Mucosa of stomach (tissue), 1 donor: Measurements from ENCODE around the gene PGC.

Source experiments
- H3K27me3 ChIP-seq: one replicate; pipeline ENCODE4 v1.7.0; 2013; ENCODE audit warnings: mild to moderate bottlenecking, low read length; ENCODE audit not compliant: control insufficient read depth, insufficient read depth
- H3K36me3 ChIP-seq: one replicate; pipeline ENCODE4 v1.7.0; 2013; ENCODE audit warnings: low read length; ENCODE audit not compliant: control insufficient read depth, insufficient read depth
- H3K4me1 ChIP-seq: one replicate; pipeline ENCODE4 v1.7.0; 2013; ENCODE audit warnings: mild to moderate bottlenecking, low read length; ENCODE audit not compliant: control insufficient read depth, insufficient read depth
- H3K4me3 ChIP-seq: one replicate; pipeline ENCODE4 v1.7.0; 2013; ENCODE audit warnings: low read length
- H3K9ac ChIP-seq: one replicate; pipeline ENCODE4 v1.7.0; 2013; ENCODE audit warnings: mild to moderate bottlenecking, low read length, moderate library complexity
- H3K9me3 ChIP-seq: one replicate; pipeline ENCODE4 v1.7.0; 2013; ENCODE audit warnings: mild to moderate bottlenecking, low read length, moderate library complexity; ENCODE audit not compliant: control insufficient read depth
- donor health status: Pancreatic carcinoma.

The PGC gene

GRCh38 chr6:41756354-41756753, 9.2 kb upstream of the PGC start:
- Histone ChIP-seq H3K4me3 (no peak overlapping the region), H3K9me3 (no peaks in the 10 kb centered on the region), H3K36me3 (no peaks in the 10 kb centered on the region), H3K9ac (no peak overlapping the region), H3K27me3 (no peaks in the 10 kb centered on the region), H3K4me1 (peaks cover 31% of the 10 kb centered on the region)

- Histone ChIP-seq H3K4me1 (peaks cover 35% of the 10 kb centered on the region), H3K4me3 (no peak overlapping the region), H3K36me3 (no peaks in the 10 kb centered on the region), H3K9me3 (no peaks in the 10 kb centered on the region), H3K27me3 (no peaks in the 10 kb centered on the region), H3K9ac (no peak overlapping the region)
Observed at GRCh38 chr6:41755895-41756294, 8.7 kb upstream of the PGC start.

DNA sequence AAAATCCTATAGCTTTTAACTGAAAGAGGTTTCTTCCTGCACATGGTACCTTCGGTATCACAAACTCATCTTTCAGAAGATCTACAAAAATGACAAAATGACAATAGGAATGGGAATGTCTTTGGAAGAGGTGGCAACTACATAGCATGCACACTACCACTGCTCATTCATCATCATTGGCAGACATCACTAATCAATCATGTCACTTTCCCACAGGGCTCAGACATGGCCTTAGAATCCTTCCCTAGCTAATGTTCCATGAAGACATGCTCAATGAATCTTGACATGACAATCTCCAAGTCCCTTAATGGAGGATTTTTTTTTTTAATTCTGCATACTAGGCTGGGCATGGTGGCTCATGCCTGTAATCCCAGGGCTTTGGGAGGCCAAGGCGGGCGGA, 3.2 kb upstream of the PGC start:
- Histone ChIP-seq H3K4me3 (no peak overlapping the region), H3K9ac (no peak overlapping the region), H3K4me1 (peaks cover 28% of the 10 kb centered on the region), H3K27me3 (no peaks in the 10 kb centered on the region), H3K9me3 (no peaks in the 10 kb centered on the region), H3K36me3 (no peaks in the 10 kb centered on the region)

- H3K9me3 ChIP-seq = no peaks in the 10 kb centered on the region
- H3K4me1 ChIP-seq = peaks cover 44% of the 10 kb centered on the region
- no peaks in the 10 kb centered on the region for H3K27me3 ChIP-seq
- no peaks in the 10 kb centered on the region for H3K36me3 ChIP-seq
- no peak overlapping the region for H3K4me3 ChIP-seq
- no peak overlapping the region for H3K9ac ChIP-seq
Observed at GRCh38 chr6:41748542-41748941, 1.3 kb upstream of the PGC start.

DNA sequence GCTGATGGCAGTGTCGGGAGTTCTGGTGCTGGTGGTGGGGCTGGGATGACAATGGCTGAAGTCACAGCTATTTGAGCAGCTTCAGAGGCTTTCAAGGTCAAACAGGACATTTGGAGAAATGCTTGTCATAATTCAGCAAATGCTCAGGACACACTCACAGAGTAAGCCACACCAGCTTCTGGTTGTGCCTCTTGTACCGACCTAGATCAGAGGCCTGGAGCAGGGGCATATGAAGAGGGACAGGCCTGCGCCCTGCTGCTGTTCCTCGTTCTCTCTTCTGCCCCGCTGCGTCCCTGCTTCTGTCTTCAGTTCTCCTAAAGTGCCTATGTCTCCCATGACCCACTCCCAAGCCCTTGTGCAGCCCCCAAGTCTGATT, 893 bp upstream of the PGC start:
- H3K9me3 ChIP-seq = no peaks in the 10 kb centered on the region
- H3K27me3 ChIP-seq = no peaks in the 10 kb centered on the region
- H3K9ac ChIP-seq = peak overlapping the region; percentile 12
- no peak overlapping the region for H3K4me3 ChIP-seq
- H3K36me3 ChIP-seq = no peaks in the 10 kb centered on the region
- H3K4me1 ChIP-seq = peaks cover 49% of the 10 kb centered on the region

DNA sequence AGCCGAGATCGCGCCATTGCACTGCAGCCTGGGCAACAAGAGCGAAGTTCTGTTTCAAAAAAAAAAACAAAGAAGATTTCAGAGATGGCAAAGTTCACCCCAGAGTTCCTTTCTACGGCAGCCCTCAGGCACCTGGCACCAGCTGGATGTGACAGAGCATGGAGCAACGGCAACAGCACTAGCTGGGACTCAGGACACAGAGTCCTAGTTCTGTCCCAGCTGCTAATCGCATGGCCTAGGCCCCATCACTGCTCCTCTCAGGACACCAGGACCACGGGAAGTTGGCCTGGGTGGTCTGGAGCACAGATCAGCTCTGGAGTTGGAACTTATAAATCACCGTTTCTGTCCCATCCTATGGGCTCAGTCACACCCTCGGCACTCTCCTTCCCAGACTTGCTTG, 1.1 kb downstream of the PGC start:
- no peaks in the 10 kb centered on the region for H3K9me3 ChIP-seq
- peak overlapping the region; percentile 79 for H3K9ac ChIP-seq
- peaks cover 65% of the 10 kb centered on the region for H3K4me1 ChIP-seq
- no peaks in the 10 kb centered on the region for H3K36me3 ChIP-seq
- H3K27me3 ChIP-seq = no peaks in the 10 kb centered on the region
- peak overlapping the region; percentile 29 for H3K4me3 ChIP-seq

DNA sequence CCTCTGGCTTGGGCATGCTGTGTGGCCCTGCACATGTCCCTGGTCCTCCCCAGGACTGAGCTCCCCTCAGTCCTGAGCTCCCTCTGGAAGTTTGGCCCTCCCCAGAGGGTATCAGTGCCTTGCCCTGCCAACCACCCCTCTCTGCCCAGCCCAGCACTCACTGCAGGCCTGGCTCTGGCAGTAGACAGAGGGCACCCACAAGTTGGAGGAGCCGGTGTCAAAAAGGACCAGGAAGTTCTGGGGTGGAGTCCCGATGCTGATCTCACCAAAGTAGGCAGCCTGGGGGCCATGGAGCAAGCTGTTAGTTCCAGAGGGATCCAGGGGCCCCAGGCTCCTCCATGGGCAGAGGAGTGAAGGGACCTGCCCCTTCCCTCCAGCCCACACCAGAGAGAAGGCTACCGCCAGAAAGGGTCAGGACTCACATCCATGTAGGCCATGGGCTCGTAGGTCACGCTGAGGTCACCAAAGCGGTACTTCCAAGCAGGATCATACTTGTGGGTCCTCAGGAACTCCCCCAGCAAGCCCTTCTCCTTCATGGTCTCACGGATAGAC, 2.9 kb downstream of the PGC start:
- no peaks in the 10 kb centered on the region for H3K36me3 ChIP-seq
- no peaks in the 10 kb centered on the region for H3K9me3 ChIP-seq
- H3K4me1 ChIP-seq = peaks cover 76% of the 10 kb centered on the region
- H3K9ac ChIP-seq = peak overlapping the region; percentile 63
- H3K4me3 ChIP-seq = peak overlapping the region; percentile 23
- no peaks in the 10 kb centered on the region for H3K27me3 ChIP-seq

DNA sequence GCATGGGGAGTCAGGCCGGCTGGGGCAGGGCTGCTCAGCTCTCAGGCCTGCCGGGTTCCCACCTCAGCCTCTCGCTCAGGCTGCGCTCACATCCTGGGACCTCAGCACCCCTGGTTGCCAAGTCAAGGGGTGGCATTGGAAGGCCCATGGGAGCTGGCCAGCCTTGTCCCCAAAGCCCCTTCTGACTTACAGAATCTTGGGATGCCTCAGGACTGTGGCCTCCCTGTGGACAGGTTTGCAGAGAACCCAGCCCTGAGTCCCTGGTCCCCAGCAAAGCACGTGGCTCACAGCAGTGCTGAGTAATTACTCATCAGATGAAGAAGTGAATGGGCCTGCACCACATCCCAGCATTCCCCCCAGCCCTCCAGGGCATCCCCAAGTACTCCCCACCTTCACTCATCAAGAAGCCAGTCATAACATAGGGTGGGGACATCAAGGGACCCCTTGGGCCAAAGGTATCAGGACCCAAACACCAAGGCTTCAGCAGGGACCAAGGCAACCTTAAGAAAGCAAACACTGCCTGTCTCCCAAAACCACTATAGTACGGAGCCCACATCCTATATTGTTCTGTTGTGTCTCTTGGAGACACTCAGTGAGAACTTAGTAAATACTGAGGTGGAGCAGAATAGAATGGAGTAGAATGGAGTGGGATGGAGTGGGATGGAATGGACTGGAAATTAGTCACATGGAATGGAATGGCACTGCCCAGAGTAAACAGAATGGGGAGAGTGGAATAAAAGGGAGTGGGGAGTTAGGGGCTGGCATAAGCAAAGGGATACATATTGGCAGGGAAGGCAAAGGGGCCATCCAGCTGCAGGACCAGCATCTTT, 3.6 kb downstream of the PGC start:
- H3K9ac ChIP-seq = peak overlapping the region; percentile 63
- H3K4me1 ChIP-seq = peaks cover 74% of the 10 kb centered on the region
- no peaks in the 10 kb centered on the region for H3K27me3 ChIP-seq
- no peaks in the 10 kb centered on the region for H3K36me3 ChIP-seq
- no peaks in the 10 kb centered on the region for H3K9me3 ChIP-seq
- peak overlapping the region; percentile 12 for H3K4me3 ChIP-seq

- peak overlapping the region; percentile 70 for H3K9ac ChIP-seq
- peaks cover 66% of the 10 kb centered on the region for H3K4me1 ChIP-seq
- H3K9me3 ChIP-seq = no peaks in the 10 kb centered on the region
- H3K4me3 ChIP-seq = peak overlapping the region; percentile 4
- H3K27me3 ChIP-seq = no peaks in the 10 kb centered on the region
- H3K36me3 ChIP-seq = no peaks in the 10 kb centered on the region
Observed at GRCh38 chr6:41741625-41742490, 5.3 kb downstream of the PGC start.

DNA sequence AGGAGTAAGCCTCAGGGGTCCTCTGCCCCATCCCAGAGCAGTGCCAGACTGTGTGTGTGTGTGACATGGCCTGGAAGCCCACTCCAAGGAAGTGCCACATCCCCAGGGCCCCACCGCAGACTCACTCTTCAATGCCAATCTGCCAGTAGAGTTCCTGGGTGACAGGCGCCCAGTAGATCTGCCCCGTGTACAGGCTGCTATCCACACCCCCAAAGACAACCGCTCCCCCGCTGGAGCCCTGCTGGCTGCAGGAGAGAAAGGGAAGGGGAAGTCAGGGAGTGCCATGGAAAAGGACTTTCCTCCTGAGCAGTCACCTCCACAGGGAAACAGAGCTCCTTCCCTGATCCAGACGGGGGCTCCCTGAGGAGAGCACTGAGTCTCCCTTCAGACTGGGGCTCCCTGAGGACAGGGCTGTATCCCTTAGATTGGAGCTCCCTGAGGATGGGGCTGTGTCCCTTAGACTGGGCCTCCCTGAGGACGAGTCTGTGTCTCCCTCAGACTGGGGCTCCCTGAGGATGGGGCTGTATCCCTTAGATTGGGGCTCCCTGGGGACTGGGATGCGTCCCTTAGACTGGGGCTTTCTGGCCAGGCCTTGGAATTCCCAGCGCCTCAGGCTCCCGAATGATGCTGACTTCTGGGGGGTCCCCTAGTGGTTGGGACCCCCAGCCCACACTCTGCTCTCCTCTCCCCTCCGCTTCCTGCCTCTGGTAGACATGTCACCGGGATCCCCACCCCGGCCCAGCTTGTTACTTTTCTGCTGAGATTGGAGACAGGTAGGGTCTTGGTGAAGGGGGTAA, 6.6 kb downstream of the PGC start:
- no peaks in the 10 kb centered on the region for H3K36me3 ChIP-seq
- peak overlapping the region; percentile 4 for H3K4me3 ChIP-seq
- peaks cover 68% of the 10 kb centered on the region for H3K4me1 ChIP-seq
- H3K27me3 ChIP-seq = no peaks in the 10 kb centered on the region
- H3K9me3 ChIP-seq = no peaks in the 10 kb centered on the region
- peak overlapping the region; percentile 70 for H3K9ac ChIP-seq

DNA sequence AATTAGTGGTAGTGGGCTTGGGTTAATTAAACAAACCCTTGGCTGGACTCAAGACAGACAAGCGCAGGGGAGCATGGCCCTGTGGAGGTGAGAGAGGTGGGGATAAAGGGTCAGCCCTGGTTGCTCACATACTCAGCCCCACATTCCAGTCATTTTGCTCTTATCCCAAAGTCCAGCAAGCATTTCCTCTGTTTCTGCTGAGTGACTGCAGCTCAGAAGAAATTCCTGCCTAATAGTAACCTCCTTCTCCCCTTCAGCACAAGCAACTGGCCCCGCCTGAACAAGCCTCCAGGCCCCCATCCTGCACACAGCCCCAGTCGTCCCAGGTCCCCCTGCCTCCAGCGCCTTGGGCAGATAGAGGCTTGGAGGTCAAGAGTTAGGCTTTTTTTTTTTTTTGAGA, 8.2 kb downstream of the PGC start:
- H3K9me3 ChIP-seq = no peaks in the 10 kb centered on the region
- no peak overlapping the region for H3K4me3 ChIP-seq
- no peak overlapping the region for H3K9ac ChIP-seq
- H3K4me1 ChIP-seq = peaks cover 57% of the 10 kb centered on the region
- H3K27me3 ChIP-seq = no peaks in the 10 kb centered on the region
- H3K36me3 ChIP-seq = no peaks in the 10 kb centered on the region
